Astrocyte (in vitro differentiated cells and primary cell): ENCODE results near the gene PRKCE. TPM values are rescaled to one million over a fixed set of nuclear protein-coding genes. Genes with fewer than 3 reads are reported as not detected.

ENCODE experiments used
- DNase-seq: peaks from one replicate; pipeline ENCODE4 v3.0.0-alpha.2; 2010; ENCODE audit warnings: low read depth
- FAIRE-seq: peaks from 2 replicates; lab custom pipeline; 2011; peaks lifted over from hg19 to GRCh38; lab: Jason Lieb, UNC
- H2AFZ ChIP-seq: 2 replicates; pipeline ENCODE4 v1.6.0; 2012; ENCODE audit warnings: low read depth, low read length, inconsistent platforms
- H3K27ac ChIP-seq: 2 replicates; pipeline ENCODE4 v1.5.1; 2011; ENCODE audit warnings: low read depth, low read length, inconsistent platforms
- H3K27me3 ChIP-seq: 2 replicates; pipeline ENCODE4 v1.6.0; 2011; ENCODE audit warnings: low read length, inconsistent platforms; ENCODE audit not compliant: insufficient read depth
- H3K36me3 ChIP-seq: 2 replicates; pipeline ENCODE4 v1.5.1; 2011; ENCODE audit warnings: low read length, inconsistent platforms; ENCODE audit not compliant: insufficient read depth
- H3K4me1 ChIP-seq: 2 replicates; pipeline ENCODE4 v1.5.1; 2011; ENCODE audit warnings: low read length, inconsistent platforms; ENCODE audit not compliant: insufficient read depth
- H3K4me2 ChIP-seq: 2 replicates; pipeline ENCODE4 v1.6.0; 2012; ENCODE audit warnings: low read length, inconsistent platforms
- H3K4me3 ChIP-seq: 2 replicates; pipeline ENCODE4 v1.5.1; 2011; ENCODE audit warnings: low read depth, mild to moderate bottlenecking, low read length, inconsistent platforms; ENCODE audit not compliant: insufficient read depth
- H3K79me2 ChIP-seq: 2 replicates; pipeline ENCODE4 v1.6.0; 2012; ENCODE audit warnings: mild to moderate bottlenecking, low read length, inconsistent platforms; ENCODE audit not compliant: insufficient read depth
- H3K9ac ChIP-seq: 2 replicates; pipeline ENCODE4 v1.6.0; 2012; ENCODE audit warnings: mild to moderate bottlenecking, low read length, inconsistent platforms
- H3K9me3 ChIP-seq: 2 replicates; pipeline ENCODE4 v1.5.1; 2012; ENCODE audit warnings: low read depth, mild to moderate bottlenecking, low read length, inconsistent platforms; ENCODE audit not compliant: insufficient read depth
- H4K20me1 ChIP-seq: 2 replicates; pipeline ENCODE4 v1.6.0; 2012; ENCODE audit warnings: low read length, inconsistent platforms; ENCODE audit not compliant: insufficient read depth
- H3K27ac Mint-ChIP-seq: one replicate; pipeline ENCODE4 v1.8.0; 2021; ENCODE audit warnings: mild to moderate bottlenecking, mixed read lengths; ENCODE audit not compliant: unreplicated experiment
- H3K27me3 Mint-ChIP-seq: one replicate; pipeline ENCODE4 v1.8.0; 2021; ENCODE audit warnings: low read depth, mixed read lengths; ENCODE audit not compliant: unreplicated experiment
- H3K36me3 Mint-ChIP-seq: one replicate; pipeline ENCODE4 v1.8.0; 2021; ENCODE audit warnings: low read depth, mixed read lengths; ENCODE audit not compliant: unreplicated experiment
- H3K4me1 Mint-ChIP-seq: one replicate; pipeline ENCODE4 v1.8.0; 2021; ENCODE audit warnings: low read depth, mixed read lengths; ENCODE audit not compliant: unreplicated experiment
- H3K4me3 Mint-ChIP-seq: one replicate; pipeline ENCODE4 v1.8.0; 2021; ENCODE audit warnings: mild to moderate bottlenecking, moderate library complexity, mixed read lengths; ENCODE audit not compliant: unreplicated experiment
- H3K9me3 Mint-ChIP-seq: one replicate; pipeline ENCODE4 v1.8.0; 2021; ENCODE audit warnings: mild to moderate bottlenecking, mixed read lengths; ENCODE audit not compliant: unreplicated experiment
- CTCF ChIP-seq: IDR thresholded peaks from 2 replicates; pipeline ENCODE4 v1.5.1; 2011; ENCODE audit warnings: low read depth, mild to moderate bottlenecking, inconsistent platforms, low read length, moderate library complexity; ENCODE audit not compliant: insufficient read depth
- EZH2 ChIP-seq: IDR thresholded peaks from 2 replicates; pipeline ENCODE4 v1.6.1; 2012; ENCODE audit warnings: mild to moderate bottlenecking, low read length, inconsistent platforms; ENCODE audit not compliant: insufficient read depth
- total RNA-seq: library from RNA; stranded (reverse); gene quantifications from 2 replicates; pipeline ENCODE4 v1.2.1, GENCODE V29; 2021

The PRKCE gene
- total RNA-seq, 1 donor from 2014 or later: 12.8 TPM

- Mint-ChIP-seq H3K4me3 (no peak overlapping the region), H3K9me3 (peaks cover 4% of the 10 kb centered on the region), H3K27me3 (no peaks in the 10 kb centered on the region), H3K4me1 (no peaks in the 10 kb centered on the region), H3K27ac (no peak overlapping the region), H3K36me3 (peaks cover 3% of the 10 kb centered on the region)
- no peak overlapping the region for H3K9ac ChIP-seq
- H4K20me1 ChIP-seq: no peaks in the 10 kb centered on the region
- H3K4me3 ChIP-seq: no peak overlapping the region
- DNase-seq: no peak
- no peak overlapping the region for H2AFZ ChIP-seq
- no peaks in the 10 kb centered on the region for H3K27me3 ChIP-seq
- no peak overlapping the region for H3K27ac ChIP-seq
- no peak for FAIRE-seq
- no peaks in the 10 kb centered on the region for H3K79me2 ChIP-seq
- no peak overlapping the region for H3K4me2 ChIP-seq
- no peak for TF ChIP-seq CTCF
- TF ChIP-seq EZH2: no peak
- H3K36me3 ChIP-seq: no peaks in the 10 kb centered on the region
- H3K4me1 ChIP-seq: no peaks in the 10 kb centered on the region
- no peaks in the 10 kb centered on the region for H3K9me3 ChIP-seq
These were observed 228.5 kb downstream of the PRKCE start for GRCh38 chr2:45879936-45880335.

GRCh38 chr2:45881970-45882581 lies 230.6 kb downstream of the PRKCE start:
- peaks cover 3% of the 10 kb centered on the region for H3K36me3 Mint-ChIP-seq
- TF ChIP-seq CTCF (no peak), EZH2 (no peak)
- DNase-seq (no peak), FAIRE-seq (no peak)
- H3K79me2 ChIP-seq: no peaks in the 10 kb centered on the region
- no peak overlapping the region for H3K4me3 ChIP-seq
- H3K27ac ChIP-seq: no peak overlapping the region
- H3K4me1 ChIP-seq: no peaks in the 10 kb centered on the region
- H3K27ac Mint-ChIP-seq: no peak overlapping the region
- peaks cover 2% of the 10 kb centered on the region for H3K9me3 Mint-ChIP-seq
- no peak overlapping the region for H3K9ac ChIP-seq
- no peaks in the 10 kb centered on the region for H3K27me3 ChIP-seq
- H3K36me3 ChIP-seq: no peaks in the 10 kb centered on the region
- H4K20me1 ChIP-seq: peaks cover 5% of the 10 kb centered on the region
- no peak overlapping the region for H3K4me3 Mint-ChIP-seq
- H3K4me1 Mint-ChIP-seq: peaks cover 3% of the 10 kb centered on the region
- no peaks in the 10 kb centered on the region for H3K27me3 Mint-ChIP-seq
- H3K4me2 ChIP-seq: no peak overlapping the region
- H3K9me3 ChIP-seq: no peaks in the 10 kb centered on the region
- no peak overlapping the region for H2AFZ ChIP-seq
